K562 (cell line): ENCODE data around the gene MRFAP1. TPM values are rescaled to one million over a fixed set of nuclear protein-coding genes. Genes with fewer than 3 reads are reported as not detected.

Experiments used
- ATAC-seq: fragments of 200-7000 bp; cut with Tn5 transposase; 3 replicates; pipeline ENCODE4 v1.9.1; 2020; ENCODE audit warnings: moderate library complexity
- BruUV-seq: library from RNA; stranded (reverse); fragments of 400-500 nt; replicated peaks from 2 replicates; lab custom pipeline; 2021; lab: Mats Ljungman, UMichigan
- CTCF ChIA-PET: fragments of 300-600 bp; formaldehyde crosslinking; extraction: SDS; loops from one replicate; lab custom pipeline; 2021; ENCODE audit warnings: low intra/inter-chr PET ratio; lab: Yijun Ruan, JAX
- POLR2A ChIA-PET: fragments of 300-600, 350-650 bp; sonication (Branson Sonifier 250); formaldehyde crosslinking; extraction: SDS; loops from one replicate; lab custom pipeline; 2021; ENCODE audit warnings: antibody characterized with exemption, inconsistent platforms; lab: Yijun Ruan, JAX
- DNase-seq, 4 experiments: peaks; one replicate each; pipeline versions ENCODE4 v3.0.0 to v3.0.0-alpha.2; 2011 to 2018; ENCODE audit warnings: low spot score in 3 of 4, mixed read lengths in 3 of 4; ENCODE audit errors: extremely low read depth in 1 of 4
- FAIRE-seq: peaks from 2 replicates; lab custom pipeline; 2011; peaks lifted over from hg19 to GRCh38; lab: Jason Lieb, UNC
- H2AFZ ChIP-seq: 2 replicates; pipeline ENCODE4 v1.6.0; 2011; ENCODE audit warnings: low read depth, low read length, control low read depth, inconsistent platforms
- H3K27ac ChIP-seq: fragments of 200-600 bp; 3 replicates; pipeline ENCODE4 v1.8.0; 2011; ENCODE audit warnings: low read depth, mild to moderate bottlenecking, control low read depth, inconsistent platforms, low read length, moderate library complexity, mixed read lengths; ENCODE audit errors: extremely low read depth
- H3K27me3 ChIP-seq, 2 experiments: fragments of 300-600 bp in 1 of 2; 2 replicates in 1 of 2; 3 replicates in 1 of 2; pipeline versions ENCODE4 v1.6.0 to v1.8.0; 2011; ENCODE audit warnings: inconsistent platforms in 2 of 2, low read length in 2 of 2, mild to moderate bottlenecking in 1 of 2, mixed read lengths in 1 of 2, moderate library complexity in 1 of 2; ENCODE audit not compliant: control insufficient read depth in 2 of 2, insufficient read depth in 2 of 2
- H3K36me3 ChIP-seq: fragments of 300-600 bp; 3 replicates; pipeline ENCODE4 v1.8.0; 2011; ENCODE audit warnings: mild to moderate bottlenecking, low read length, inconsistent platforms; ENCODE audit not compliant: control insufficient read depth, insufficient read depth
- H3K4me1 ChIP-seq, 2 experiments: fragments of 200-600 bp in 1 of 2; replicated peaks in 1 of 2; 2 replicates in 1 of 2; 3 replicates in 1 of 2; pipeline versions ENCODE4 v1.5.1 to v1.8.0; 2011; ENCODE audit warnings: inconsistent platforms in 2 of 2, low read length in 2 of 2, mild to moderate bottlenecking in 1 of 2, mixed read lengths in 1 of 2, moderate library complexity in 1 of 2; ENCODE audit not compliant: control insufficient read depth in 2 of 2, insufficient read depth in 2 of 2
- H3K4me2 ChIP-seq: 2 replicates; pipeline ENCODE4 v1.6.1; 2011; ENCODE audit warnings: low read length, control low read depth, inconsistent platforms, mixed read lengths; ENCODE audit not compliant: insufficient read depth
- H3K4me3 ChIP-seq: fragments of 200-600 bp; sonication (generic), shearing (Covaris generic); 2 replicates; pipeline ENCODE4 v1.5.1; 2016; ENCODE audit warnings: control low read depth, inconsistent platforms
- H3K79me2 ChIP-seq: fragments of 200-600 bp; 3 replicates; pipeline ENCODE4 v1.8.0; 2011; ENCODE audit warnings: low read length, inconsistent platforms; ENCODE audit not compliant: control insufficient read depth, insufficient read depth
- H3K9ac ChIP-seq, 2 experiments: 2 replicates each; pipeline versions ENCODE4 v1.6.0 to v1.6.1; 2011; ENCODE audit warnings: low read depth in 2 of 2, low read length in 2 of 2, control low read depth in 1 of 2, inconsistent platforms in 1 of 2, mild to moderate bottlenecking in 1 of 2, mixed read lengths in 1 of 2; ENCODE audit not compliant: insufficient read depth in 1 of 2
- H3K9me1 ChIP-seq: one replicate; pipeline ENCODE4 v1.6.0; 2011; ENCODE audit warnings: inconsistent platforms, mild to moderate bottlenecking, low read length, moderate library complexity; ENCODE audit not compliant: control insufficient read depth, insufficient read depth
- H3K9me3 ChIP-seq: replicated peaks from 2 replicates; pipeline ENCODE4 v1.5.1; 2011; ENCODE audit warnings: low read depth, low read length, inconsistent platforms; ENCODE audit not compliant: control insufficient read depth, insufficient read depth
- H4K20me1 ChIP-seq: replicated peaks from 2 replicates; pipeline ENCODE4 v1.6.1; 2011; ENCODE audit warnings: low read length, inconsistent platforms, mixed read lengths; ENCODE audit not compliant: control insufficient read depth, insufficient read depth
- STAT5B ChIP-seq: fragments of 250-450 bp; sonication (Bioruptor Pico); IDR thresholded peaks from 2 replicates; pipeline ENCODE4 v1.8.0; 2021; ENCODE audit warnings: mild to moderate bottlenecking, inconsistent platforms
- U2AF1 ChIP-seq: fragments of 200-400 bp; formaldehyde crosslinking; optimal IDR thresholded peaks from 2 replicates; pipeline ENCODE3; 2017; ENCODE audit warnings: mild to moderate bottlenecking, low read depth, low read length, moderate library complexity
- XRCC5 ChIP-seq: fragments of 200-400 bp; formaldehyde crosslinking; IDR thresholded peaks from 2 replicates; pipeline ENCODE4 v1.6.1; 2017; ENCODE audit warnings: low read depth, mild to moderate bottlenecking, low read length
- ZNF431 ChIP-seq: sonication (generic); formaldehyde crosslinking; IDR thresholded peaks from 2 replicates; pipeline ENCODE4 v1.8.0; 2022; ENCODE audit warnings: mild to moderate bottlenecking, missing genetic modification reagents
- WGBS: fragments of 100-300 bp; shearing (Covaris generic); methylation state at CpG from one replicate; pipeline ENCODE4 v1.1.6; 2016; ENCODE audit warnings: low coverage, mixed read lengths; ENCODE audit not compliant: insufficient coverage; ENCODE audit errors: missing lambda C conversion rate; 5-methylcytosine and 5-hydroxymethylcytosine counted together
- in situ Hi-C: fragments of 300-500 bp; cut with MboI; formaldehyde crosslinking; loops from 4 replicates; pipeline ENCODE4 v1.15.0; 2018; ENCODE audit warnings: inconsistent platforms, mixed read lengths
- intact Hi-C: fragments of 100-400 bp; cut with micrococcal nuclease; formaldehyde crosslinking; loops from 2 replicates; pipeline ENCODE4 v1.14.2; 2022
- polyA plus RNA-seq, 8 experiments: library from polyadenylated mRNA; depleted of rRNA in 4 of 8; stranded (reverse) in 5 of 8; unstranded in 3 of 8; fragments of >200 nt; fragmentation: Nextera tagmentation in 2 of 8; fragmentation: Illumina TruSeq in 1 of 8; extraction: Ambion mirVana in 2 of 8; extraction: Trizol in 1 of 8; gene quantifications; 2 replicates each; pipeline versions ENCODE4 v1.2.1 to v1.2.3, GENCODE V29; 2011 to 2014; ENCODE audit warnings: inconsistent platforms in 1 of 8, missing spikeins in 1 of 8
- total RNA-seq, 7 experiments: library from RNA; depleted of rRNA in 6 of 7; stranded (reverse); fragments of >200 nt in 6 of 7; fragmentation: Illumina TruSeq in 2 of 7; extraction: Trizol in 2 of 7; gene quantifications; 2 replicates each; pipeline versions ENCODE4 v1.2.1 to v1.2.3, GENCODE V29; 2011 to 2021; ENCODE audit warnings: low replicate concordance in 1 of 7
- TF ChIP-seq, protein P1 (sequence below): IDR thresholded peaks from 2 replicates; pipeline ENCODE4 v1.6.1; 2016; ENCODE audit warnings: missing genetic modification characterization, missing compliant biosample characterization
- TF ChIP-seq, protein P2 (sequence below), 2 experiments: fragments of 450-650 bp in 1 of 2; IDR thresholded peaks; 2 replicates each; pipeline ENCODE4 v1.6.1; 2011 to 2017; ENCODE audit warnings: low read depth in 2 of 2, antibody characterized with exemption in 1 of 2, borderline replicate concordance in 1 of 2, low read length in 1 of 2, mild to moderate bottlenecking in 1 of 2, mixed read lengths in 1 of 2; ENCODE audit not compliant: control insufficient read depth in 1 of 2

MRFAP1 gene
- total and polyA plus RNA-seq, 9 of the 15 experiments (the other 6 are each of a cell fraction or from before 2014, with no cell fraction given) = 46.0 to 270 (median 151) TPM

- TF ChIP-seq XRCC5 (no peak), U2AF1 (no peak)
- TF ChIP-seq, protein P1, sequence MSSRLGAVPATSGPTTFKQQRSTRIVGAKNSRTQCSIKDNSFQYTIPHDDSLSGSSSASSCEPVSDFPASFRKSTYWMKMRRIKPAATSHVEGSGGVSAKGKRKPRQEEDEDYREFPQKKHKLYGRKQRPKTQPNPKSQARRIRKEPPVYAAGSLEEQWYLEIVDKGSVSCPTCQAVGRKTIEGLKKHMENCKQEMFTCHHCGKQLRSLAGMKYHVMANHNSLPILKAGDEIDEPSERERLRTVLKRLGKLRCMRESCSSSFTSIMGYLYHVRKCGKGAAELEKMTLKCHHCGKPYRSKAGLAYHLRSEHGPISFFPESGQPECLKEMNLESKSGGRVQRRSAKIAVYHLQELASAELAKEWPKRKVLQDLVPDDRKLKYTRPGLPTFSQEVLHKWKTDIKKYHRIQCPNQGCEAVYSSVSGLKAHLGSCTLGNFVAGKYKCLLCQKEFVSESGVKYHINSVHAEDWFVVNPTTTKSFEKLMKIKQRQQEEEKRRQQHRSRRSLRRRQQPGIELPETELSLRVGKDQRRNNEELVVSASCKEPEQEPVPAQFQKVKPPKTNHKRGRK (tag) = peak; percentile 84
Measured at GRCh38 chr4:6613676-6614651, 26.5 kb upstream of the MRFAP1 start (continued).

GRCh38 chr4:6614701-6615230, 25.7 kb upstream of the MRFAP1 start:
- no TSS peak for BruUV-seq

More at GRCh38 chr4:6614701-6615230, 25.7 kb upstream of the MRFAP1 start:
- no peak for ATAC-seq
- H3K9me1 ChIP-seq = no peaks in the 10 kb centered on the region
- CTCF ChIA-PET = no interaction called here
- H3K79me2 ChIP-seq = no peaks in the 10 kb centered on the region
- H3K36me3 ChIP-seq = peaks cover 8% of the 10 kb centered on the region; the same call in 1 of the 3 replicates
- TF ChIP-seq ZNF431 (CRISPR knock-in tag) (no peak), STAT5B (CRISPR knock-in tag) (no peak)
- TF ChIP-seq, protein P2, sequence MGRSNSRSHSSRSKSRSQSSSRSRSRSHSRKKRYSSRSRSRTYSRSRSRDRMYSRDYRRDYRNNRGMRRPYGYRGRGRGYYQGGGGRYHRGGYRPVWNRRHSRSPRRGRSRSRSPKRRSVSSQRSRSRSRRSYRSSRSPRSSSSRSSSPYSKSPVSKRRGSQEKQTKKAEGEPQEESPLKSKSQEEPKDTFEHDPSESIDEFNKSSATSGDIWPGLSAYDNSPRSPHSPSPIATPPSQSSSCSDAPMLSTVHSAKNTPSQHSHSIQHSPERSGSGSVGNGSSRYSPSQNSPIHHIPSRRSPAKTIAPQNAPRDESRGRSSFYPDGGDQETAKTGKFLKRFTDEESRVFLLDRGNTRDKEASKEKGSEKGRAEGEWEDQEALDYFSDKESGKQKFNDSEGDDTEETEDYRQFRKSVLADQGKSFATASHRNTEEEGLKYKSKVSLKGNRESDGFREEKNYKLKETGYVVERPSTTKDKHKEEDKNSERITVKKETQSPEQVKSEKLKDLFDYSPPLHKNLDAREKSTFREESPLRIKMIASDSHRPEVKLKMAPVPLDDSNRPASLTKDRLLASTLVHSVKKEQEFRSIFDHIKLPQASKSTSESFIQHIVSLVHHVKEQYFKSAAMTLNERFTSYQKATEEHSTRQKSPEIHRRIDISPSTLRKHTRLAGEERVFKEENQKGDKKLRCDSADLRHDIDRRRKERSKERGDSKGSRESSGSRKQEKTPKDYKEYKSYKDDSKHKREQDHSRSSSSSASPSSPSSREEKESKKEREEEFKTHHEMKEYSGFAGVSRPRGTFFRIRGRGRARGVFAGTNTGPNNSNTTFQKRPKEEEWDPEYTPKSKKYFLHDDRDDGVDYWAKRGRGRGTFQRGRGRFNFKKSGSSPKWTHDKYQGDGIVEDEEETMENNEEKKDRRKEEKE (IDR thresholded peaks at IDR 0.05; ENCODE audit: borderline replicate concordance in 1 of 2, control insufficient read depth in 1 of 2, low read depth in 2 of 2, low read length in 1 of 2) = no peak
- DNase-seq = no peak
- peaks cover 0 to 12% of the 10 kb centered on the region in 2 experiments; a peak in 1 of 5 replicates for H3K4me1 ChIP-seq
- H3K4me3 ChIP-seq = no peak overlapping the region
- no peak overlapping the region for H3K9ac ChIP-seq
- WGBS = 64% methylated on average over 11 of the region's 11 CpGs
- POLR2A ChIA-PET = interaction anchor here (0.6 to 2.0 kb wide), 4 partner anchors 15 to 28 kb away, joined by 3 to 7 read pairs (median 4); partner anchors contain the start of gene MRFAP1
- H2AFZ ChIP-seq = no peak overlapping the region
- no peaks in the 10 kb centered on the region for H4K20me1 ChIP-seq
- no peaks in the 10 kb centered on the region; a peak in 1 of 5 replicates for H3K27me3 ChIP-seq
- intact Hi-C loops = no loop called here
- H3K27ac ChIP-seq = no peak overlapping the region
- no peak overlapping the region for H3K4me2 ChIP-seq
- in situ Hi-C loops = no loop called here
- no peak for FAIRE-seq
- H3K9me3 ChIP-seq = no peaks in the 10 kb centered on the region; the same call in 1 of the 2 replicates
